Measurements from ENCODE around the gene DHX35. TPM values are rescaled to one million over a fixed set of nuclear protein-coding genes. Genes with fewer than 3 reads are reported as not detected.

Gene DHX35
- total RNA-seq, 4 donors from 2014 or later = 14.9 to 24.0 (median 15.9) TPM

DNA sequence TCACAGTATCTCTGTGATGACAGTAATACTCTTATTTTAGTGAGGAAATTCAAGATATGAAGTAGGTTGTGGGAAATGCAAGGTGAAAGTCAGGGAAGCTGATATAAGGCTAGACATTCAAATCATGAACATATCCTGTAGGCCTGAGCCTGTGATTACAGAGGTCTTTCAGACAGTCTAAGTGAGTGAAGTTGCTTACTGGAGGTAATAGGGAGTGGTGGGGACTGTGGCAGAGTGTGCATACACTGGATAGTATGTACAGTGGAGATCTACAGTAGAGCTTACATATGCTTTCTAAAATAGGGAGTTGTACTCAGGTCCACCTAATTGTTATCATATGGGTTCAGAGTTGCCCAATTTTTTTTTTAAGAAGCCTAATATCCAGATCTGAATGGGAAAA lies 3.1 kb downstream of the DHX35 start:
- no peak for DNase-seq (ENCODE audit: low spot score in 2 of 2)

DNA sequence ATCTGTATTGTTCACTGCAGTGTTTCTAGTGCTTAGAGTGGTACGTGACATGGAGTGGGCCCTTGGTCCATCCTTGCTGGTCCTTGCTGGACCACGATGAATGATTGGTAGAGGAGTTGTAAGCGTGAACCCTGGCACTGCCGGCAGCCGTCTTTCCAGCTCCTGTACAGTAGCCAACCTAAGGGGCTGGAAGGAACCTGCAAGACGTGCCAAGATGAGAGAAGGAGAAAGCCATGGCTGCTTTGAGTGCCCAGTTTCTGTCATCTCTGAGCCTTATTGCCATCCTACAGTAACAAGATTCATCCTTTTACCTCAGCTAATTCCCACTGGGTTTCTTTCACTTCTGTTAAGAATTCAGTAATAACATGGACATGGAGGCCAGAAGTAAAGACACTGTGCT lies 5.9 kb downstream of the DHX35 start:
- TF ChIP-seq, protein P1, sequence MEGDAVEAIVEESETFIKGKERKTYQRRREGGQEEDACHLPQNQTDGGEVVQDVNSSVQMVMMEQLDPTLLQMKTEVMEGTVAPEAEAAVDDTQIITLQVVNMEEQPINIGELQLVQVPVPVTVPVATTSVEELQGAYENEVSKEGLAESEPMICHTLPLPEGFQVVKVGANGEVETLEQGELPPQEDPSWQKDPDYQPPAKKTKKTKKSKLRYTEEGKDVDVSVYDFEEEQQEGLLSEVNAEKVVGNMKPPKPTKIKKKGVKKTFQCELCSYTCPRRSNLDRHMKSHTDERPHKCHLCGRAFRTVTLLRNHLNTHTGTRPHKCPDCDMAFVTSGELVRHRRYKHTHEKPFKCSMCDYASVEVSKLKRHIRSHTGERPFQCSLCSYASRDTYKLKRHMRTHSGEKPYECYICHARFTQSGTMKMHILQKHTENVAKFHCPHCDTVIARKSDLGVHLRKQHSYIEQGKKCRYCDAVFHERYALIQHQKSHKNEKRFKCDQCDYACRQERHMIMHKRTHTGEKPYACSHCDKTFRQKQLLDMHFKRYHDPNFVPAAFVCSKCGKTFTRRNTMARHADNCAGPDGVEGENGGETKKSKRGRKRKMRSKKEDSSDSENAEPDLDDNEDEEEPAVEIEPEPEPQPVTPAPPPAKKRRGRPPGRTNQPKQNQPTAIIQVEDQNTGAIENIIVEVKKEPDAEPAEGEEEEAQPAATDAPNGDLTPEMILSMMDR (IDR thresholded peaks at IDR 0.05) = no peak
- TF ChIP-seq EP300 (IDR thresholded peaks at IDR 0.05) (no peak), POLR2A (IDR thresholded peaks at IDR 0.05) (no peak)

More for the DNA sequence above, 3.1 kb downstream of the DHX35 start:
- Histone ChIP-seq H3K4me1 (peaks cover 3 to 23% (median 9%) of the 10 kb centered on the region in 4 donors), H3K27ac (no peak overlapping the region), H3K4me3 (no peak overlapping the region), H3K36me3 (peaks cover 0 to 24% (median 0%) of the 10 kb centered on the region in 3 donors), H3K27me3 (no peaks in the 10 kb centered on the region), H3K9me3 (no peaks in the 10 kb centered on the region)
- TF ChIP-seq POLR2A (IDR thresholded peaks at IDR 0.05) = no peak
- TF ChIP-seq EP300 (IDR thresholded peaks at IDR 0.05) = no peak

DNA sequence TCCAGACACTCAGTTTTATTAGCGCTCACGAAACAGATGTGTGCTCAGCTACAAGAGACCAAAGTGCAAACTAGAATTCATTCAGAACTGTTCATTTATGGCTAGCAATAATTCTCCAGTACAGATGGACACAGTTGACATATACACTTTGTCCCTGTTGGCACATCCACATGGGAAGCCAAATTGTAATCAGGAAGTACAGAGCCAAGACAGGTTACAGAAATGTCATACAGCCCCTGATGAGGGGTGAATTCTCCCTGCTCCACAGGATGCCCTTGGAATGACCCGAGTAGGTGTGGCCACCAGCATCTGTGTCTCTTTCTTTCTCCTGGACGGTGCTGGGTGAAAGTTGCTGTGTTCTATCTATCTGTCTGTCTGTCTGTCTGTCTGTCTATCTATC lies 7.6 kb downstream of the DHX35 start:
- no peak overlapping the region for H3K27ac ChIP-seq
- 57 to 73% methylated on average over 4 of the region's 4 CpGs for WGBS, 2 donors

More for the DNA sequence above, 5.9 kb downstream of the DHX35 start:
- DNase-seq (ENCODE audit: low spot score in 2 of 2) = no peak
- no peaks in the 10 kb centered on the region for H3K27me3 ChIP-seq
- H3K9me3 ChIP-seq = no peaks in the 10 kb centered on the region
- 91 to 93% methylated on average over 6 of the region's 6 CpGs for WGBS, 2 donors
- no peak overlapping the region for H3K27ac ChIP-seq
- no peak overlapping the region for H3K4me3 ChIP-seq
- peaks cover 0 to 10% (median 2%) of the 10 kb centered on the region in 4 donors for H3K4me1 ChIP-seq
- H3K36me3 ChIP-seq = peaks cover 0 to 47% (median 0%) of the 10 kb centered on the region in 3 donors

DNA sequence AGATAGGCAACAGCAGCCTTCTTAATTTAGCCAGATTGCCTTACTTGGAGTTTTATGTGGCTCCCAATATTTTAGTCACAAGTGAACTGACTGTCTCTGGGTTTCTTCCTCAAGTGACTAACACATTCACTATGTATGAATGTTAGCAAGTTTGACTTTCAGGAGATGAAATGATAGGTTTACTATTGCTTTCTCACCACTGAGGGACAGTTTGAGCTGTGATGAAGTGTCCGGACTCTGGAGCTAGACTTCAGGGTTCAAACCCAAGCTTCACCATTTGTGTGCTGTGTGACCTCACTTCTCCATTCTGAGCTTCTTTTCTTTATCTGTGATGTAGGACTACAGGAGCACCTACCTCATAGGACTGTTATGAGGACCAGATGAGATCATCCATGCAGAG lies 8.2 kb downstream of the DHX35 start:
- Histone ChIP-seq H3K27ac (no peak overlapping the region), H3K4me1 (no peaks in the 10 kb centered on the region), H3K4me3 (no peak overlapping the region), H3K36me3 (peaks cover 0 to 67% (median 0%) of the 10 kb centered on the region in 3 donors), H3K9me3 (no peaks in the 10 kb centered on the region), H3K27me3 (no peaks in the 10 kb centered on the region)
- 95 to 100% methylated on average over 1 of the region's 1 CpG for WGBS, 2 donors
- DNase-seq (ENCODE audit: low spot score in 2 of 2) = no peak
- TF ChIP-seq EP300 (IDR thresholded peaks at IDR 0.05) = no peak
- TF ChIP-seq POLR2A (IDR thresholded peaks at IDR 0.05) = no peak
- TF ChIP-seq, protein P1 (IDR thresholded peaks at IDR 0.05) = no peak

More for the DNA sequence above, 7.6 kb downstream of the DHX35 start:
- Histone ChIP-seq H3K4me1 (no peaks in the 10 kb centered on the region), H3K4me3 (no peak overlapping the region), H3K36me3 (peaks cover 0 to 61% (median 0%) of the 10 kb centered on the region in 3 donors), H3K9me3 (no peaks in the 10 kb centered on the region), H3K27me3 (no peaks in the 10 kb centered on the region)
- no peak for TF ChIP-seq EP300 (IDR thresholded peaks at IDR 0.05)
- no peak for TF ChIP-seq POLR2A (IDR thresholded peaks at IDR 0.05)
- TF ChIP-seq, protein P1 (IDR thresholded peaks at IDR 0.05) = no peak
- no peak for DNase-seq (ENCODE audit: low spot score in 2 of 2)

DNA sequence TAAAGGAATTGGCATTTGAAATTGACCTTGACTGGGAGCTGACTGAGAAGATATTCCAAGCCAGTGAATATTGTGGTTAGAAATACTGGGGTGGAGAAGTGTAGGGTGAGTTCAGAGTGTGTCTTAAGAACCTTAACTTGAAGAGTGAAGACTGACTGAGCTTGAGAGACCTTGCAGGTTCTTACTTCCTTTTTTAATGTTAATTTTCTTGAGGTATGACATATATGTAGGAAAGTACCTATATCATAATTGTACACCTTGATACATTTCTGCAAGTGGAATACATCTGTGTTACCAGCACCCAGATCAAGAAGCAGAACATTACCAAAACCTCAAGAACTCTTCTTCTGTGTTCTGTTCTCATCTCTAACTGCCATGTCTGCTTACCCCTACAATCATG lies 11.0 kb downstream of the DHX35 start:
- TF ChIP-seq EP300 (IDR thresholded peaks at IDR 0.05) = no peak
- TF ChIP-seq, protein P1 (IDR thresholded peaks at IDR 0.05) = no peak
- TF ChIP-seq POLR2A (IDR thresholded peaks at IDR 0.05) = no peak
- H3K4me3 ChIP-seq = no peak overlapping the region
- no peak overlapping the region for H3K27ac ChIP-seq
- H3K27me3 ChIP-seq = no peaks in the 10 kb centered on the region
- H3K36me3 ChIP-seq = peaks cover 0 to 64% (median 0%) of the 10 kb centered on the region in 3 donors
- H3K4me1 ChIP-seq = no peaks in the 10 kb centered on the region
- H3K9me3 ChIP-seq = no peaks in the 10 kb centered on the region
- DNase-seq (ENCODE audit: low spot score in 2 of 2) = no peak

DNA sequence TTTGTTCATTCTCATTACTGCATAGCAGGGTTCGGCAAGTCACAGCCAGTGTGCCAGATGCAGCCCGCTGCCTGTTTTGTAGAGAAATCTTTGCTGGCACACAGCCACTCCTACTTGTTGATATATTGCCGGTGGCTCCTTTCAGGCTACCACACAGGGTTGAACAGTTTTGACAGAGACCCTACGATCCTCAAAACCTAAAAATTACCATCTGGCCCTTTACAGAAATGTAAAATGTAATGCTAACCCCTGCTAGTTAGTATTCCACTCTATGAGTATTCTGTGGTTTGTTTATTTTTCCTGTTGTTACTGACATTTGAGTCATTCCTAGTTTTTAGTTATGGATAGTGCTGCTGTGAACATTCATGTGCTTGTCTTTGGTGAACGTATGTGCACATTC lies 11.5 kb downstream of the DHX35 start:
- H3K36me3 ChIP-seq = peaks cover 0 to 59% (median 0%) of the 10 kb centered on the region in 3 donors
- 68 to 72% methylated on average over 5 of the region's 5 CpGs for WGBS, 2 donors
- no peak overlapping the region for H3K27ac ChIP-seq
- no peak overlapping the region for H3K4me3 ChIP-seq
- TF ChIP-seq POLR2A (IDR thresholded peaks at IDR 0.05) = no peak
- TF ChIP-seq, protein P1 (IDR thresholded peaks at IDR 0.05) = no peak
- TF ChIP-seq EP300 (IDR thresholded peaks at IDR 0.05) = no peak
- no peaks in the 10 kb centered on the region for H3K4me1 ChIP-seq
- H3K27me3 ChIP-seq = no peaks in the 10 kb centered on the region
- no peak for DNase-seq (ENCODE audit: low spot score in 2 of 2)
- H3K9me3 ChIP-seq = no peaks in the 10 kb centered on the region

Data from tibial nerve (tissue), 4 donors.